ENCODE results near the gene STX8.

STX8 gene

DNA sequence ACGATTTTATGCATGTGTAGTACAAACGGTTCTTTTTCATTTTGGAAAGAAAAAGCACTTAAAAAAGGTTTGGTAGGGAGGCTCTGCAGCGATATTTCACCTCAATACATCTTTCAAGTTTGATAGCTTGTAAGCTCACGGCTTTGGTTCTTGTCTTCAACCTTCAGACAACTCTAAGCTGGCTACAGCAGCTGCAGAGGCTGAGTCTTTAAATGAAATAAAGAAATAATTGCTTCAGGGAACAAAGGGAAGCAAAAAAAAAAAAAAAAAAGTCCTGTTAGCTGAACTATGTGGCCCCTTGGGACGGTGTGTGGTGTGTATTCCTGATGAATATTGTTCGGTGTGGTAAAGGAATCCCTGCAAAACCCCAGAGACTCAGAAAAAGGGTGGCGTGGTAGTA is 289.2 kb downstream of the STX8 start:
- no peaks in the 10 kb centered on the region for H3K4me1 ChIP-seq
- intact Hi-C loops (cut with DNase I; ENCODE audit: low total_unique reads), result no loop called here
- H3K4me3 ChIP-seq, result no peak overlapping the region
- DNase-seq, result no peak
- no peaks in the 10 kb centered on the region for H3K36me3 ChIP-seq
- no peak overlapping the region for H3K27ac ChIP-seq
- TF ChIP-seq CTCF (IDR thresholded peaks at IDR 0.05), result no peak
- no peaks in the 10 kb centered on the region for H3K9me3 ChIP-seq
- H3K27me3 ChIP-seq, result no peaks in the 10 kb centered on the region

DNA sequence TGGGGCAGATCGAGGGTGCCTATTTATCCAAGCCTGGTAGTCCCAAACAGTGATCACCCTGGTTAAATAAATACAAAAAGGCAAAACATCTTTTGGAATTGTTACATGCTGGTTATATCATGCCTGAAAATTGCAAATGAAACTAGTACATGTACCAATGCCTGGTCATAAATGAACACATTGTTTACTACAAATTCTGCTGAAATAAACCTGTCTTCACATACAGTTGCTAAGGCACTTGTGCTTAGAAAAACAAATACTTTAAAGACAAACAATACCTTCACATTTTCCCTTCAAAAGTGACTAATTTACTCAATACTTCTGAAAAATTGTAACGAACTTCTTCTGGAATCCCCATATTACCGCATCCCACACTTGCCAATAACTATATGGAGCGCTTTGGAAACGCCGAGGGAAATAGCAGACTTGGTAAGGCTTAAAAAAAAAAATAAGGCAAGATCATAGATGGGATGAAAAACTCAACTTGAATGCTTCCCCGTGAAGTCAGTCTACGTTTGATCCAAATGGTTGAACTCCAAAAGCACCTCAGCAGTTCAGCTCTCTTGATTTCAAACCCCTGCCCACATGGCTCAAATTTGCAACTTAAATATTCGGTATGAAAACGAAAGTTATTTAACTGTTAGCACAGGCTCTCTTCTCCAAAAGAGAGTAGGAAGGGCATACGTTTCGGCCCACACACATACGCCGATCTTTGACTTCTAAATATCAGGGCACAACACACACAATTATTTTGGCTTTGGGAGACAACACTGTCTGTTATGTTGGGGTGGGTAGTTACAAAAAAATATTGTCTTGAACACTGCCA is 289.8 kb downstream of the STX8 start:
- intact Hi-C loops (cut with DNase I; ENCODE audit: low total_unique reads), result no loop called here
- Histone ChIP-seq H3K27me3 (no peaks in the 10 kb centered on the region), H3K4me3 (no peak overlapping the region), H3K36me3 (no peaks in the 10 kb centered on the region), H3K9me3 (no peaks in the 10 kb centered on the region), H3K27ac (no peak overlapping the region), H3K4me1 (no peaks in the 10 kb centered on the region)
- no peak for TF ChIP-seq CTCF (IDR thresholded peaks at IDR 0.05)
- no peak for DNase-seq

DNA sequence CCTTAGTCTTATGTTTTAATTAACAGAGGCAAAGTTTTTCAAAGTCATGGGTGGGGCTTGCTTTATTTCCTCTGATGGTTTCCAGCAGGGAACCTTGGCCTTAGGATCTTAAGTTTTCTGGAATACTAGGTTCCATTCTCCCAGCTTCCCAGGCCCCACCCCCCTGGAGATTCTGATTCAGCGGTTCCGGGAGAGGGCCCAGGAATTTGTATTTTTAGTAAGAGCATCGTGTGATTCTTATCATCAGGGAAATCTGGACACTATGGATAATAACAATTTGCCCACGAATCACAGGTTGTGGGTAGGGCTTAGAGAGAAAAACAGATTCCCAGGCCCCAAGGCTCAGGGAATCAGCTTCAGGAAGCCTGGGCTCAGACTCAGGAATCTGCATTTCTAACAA is 290.7 kb downstream of the STX8 start:
- Histone ChIP-seq H3K9me3 (no peaks in the 10 kb centered on the region), H3K4me3 (no peak overlapping the region), H3K4me1 (no peaks in the 10 kb centered on the region), H3K27ac (no peak overlapping the region), H3K27me3 (no peaks in the 10 kb centered on the region), H3K36me3 (no peaks in the 10 kb centered on the region)
- no peak for TF ChIP-seq CTCF (IDR thresholded peaks at IDR 0.05)
- intact Hi-C loops (cut with DNase I; ENCODE audit: low total_unique reads), result no loop called here
- DNase-seq, result no peak

- H3K27me3 ChIP-seq, result no peaks in the 10 kb centered on the region
- no peak overlapping the region for H3K4me3 ChIP-seq
- no peak for TF ChIP-seq CTCF (IDR thresholded peaks at IDR 0.05)
- no peak overlapping the region for H3K27ac ChIP-seq
- H3K9me3 ChIP-seq, result no peaks in the 10 kb centered on the region
- DNase-seq, result no peak
- H3K36me3 ChIP-seq, result no peaks in the 10 kb centered on the region
- intact Hi-C loops (cut with DNase I; ENCODE audit: low total_unique reads), result no loop called here
- H3K4me1 ChIP-seq, result no peaks in the 10 kb centered on the region
Measured at GRCh38 chr17:9283909-9284308, 291.7 kb downstream of the STX8 start.

DNA sequence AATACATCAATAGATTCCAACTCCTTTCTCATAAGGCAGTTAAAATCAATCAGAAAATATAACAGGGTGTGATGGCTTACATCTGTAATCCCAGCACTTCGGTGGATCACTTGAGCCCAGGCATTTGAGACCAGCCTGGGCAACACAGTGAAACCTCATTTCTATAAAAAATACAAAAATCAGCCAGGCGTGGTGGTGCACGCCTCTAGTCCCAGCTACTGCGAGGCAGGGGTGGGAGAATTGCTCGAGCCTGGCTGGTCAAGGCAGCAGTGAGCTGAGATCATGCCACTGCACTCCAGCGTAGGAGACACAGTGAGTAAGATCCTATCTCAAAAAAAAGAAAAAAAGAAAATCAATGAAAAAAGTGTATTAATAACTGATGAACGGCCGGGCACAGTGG is 295.7 kb downstream of the STX8 start:
- Histone ChIP-seq H3K9me3 (no peaks in the 10 kb centered on the region), H3K27me3 (no peaks in the 10 kb centered on the region), H3K27ac (no peak overlapping the region), H3K4me1 (no peaks in the 10 kb centered on the region), H3K36me3 (no peaks in the 10 kb centered on the region), H3K4me3 (no peak overlapping the region)
- DNase-seq, result no peak
- TF ChIP-seq CTCF (IDR thresholded peaks at IDR 0.05), result no peak
- intact Hi-C loops (cut with DNase I; ENCODE audit: low total_unique reads), result no loop called here
